ENCODE results near the gene TPM1.
"Not testable (repeated sequence)": the region's sequence is repeated elsewhere in the genome, so short reads cannot be mapped to it uniquely, and the experiment has no call there.

TPM1 gene

GRCh38 chr15:63103416-63103815 is 60.9 kb downstream of the TPM1 start:
- DNase-seq = no peak

GRCh38 chr15:63104727-63105126 is 62.2 kb downstream of the TPM1 start:
- DNase-seq = no peak

GRCh38 chr15:63105354-63105753 is 62.8 kb downstream of the TPM1 start:
- not testable (repeated sequence) for DNase-seq

- no peak for DNase-seq
These were observed 65.5 kb downstream of the TPM1 start for GRCh38 chr15:63107895-63108546.

GRCh38 chr15:63109498-63109897 is 67.0 kb downstream of the TPM1 start:
- DNase-seq = no peak

GRCh38 chr15:63109920-63110319 is 67.4 kb downstream of the TPM1 start:
- DNase-seq = no peak

GRCh38 chr15:63110428-63111026 is 68.0 kb downstream of the TPM1 start:
- no peak for DNase-seq

GRCh38 chr15:63111481-63111880 is 68.9 kb downstream of the TPM1 start:
- no peak for DNase-seq

GRCh38 chr15:63112871-63113270 is 70.3 kb downstream of the TPM1 start:
- DNase-seq = no peak

- no peak for DNase-seq
These were observed 71.9 kb downstream of the TPM1 start for GRCh38 chr15:63114465-63114864.
